HG03342 (cell line): ENCODE measurements around the gene PAXIP1.
"Not testable (repeated sequence)": the region's sequence is repeated elsewhere in the genome, so short reads cannot be mapped to it uniquely, and the experiment has no call there.

Source experiments
- ATAC-seq: cut with Tn5 transposase; IDR thresholded peaks from one replicate; pipeline ENCODE4 v1.9.1; 2021; ENCODE audit warnings: mild to moderate bottlenecking, moderate library complexity; ENCODE audit not compliant: unreplicated experiment

The PAXIP1 gene

GRCh38 chr7:154950960-154951359 lies 52.0 kb downstream of the PAXIP1 start:
- no peak for ATAC-seq

- no peak for ATAC-seq
Observed at GRCh38 chr7:154947604-154948003, 55.3 kb downstream of the PAXIP1 start.

- no peak for ATAC-seq
Observed at GRCh38 chr7:154946166-154946565, 56.8 kb downstream of the PAXIP1 start.

- no peak for ATAC-seq
Observed at GRCh38 chr7:154943906-154944305, 59.0 kb downstream of the PAXIP1 start.

- ATAC-seq, result no peak
Observed at GRCh38 chr7:154942691-154943090, 60.2 kb downstream of the PAXIP1 start.

GRCh38 chr7:154937837-154938236 lies 65.1 kb downstream of the PAXIP1 start:
- ATAC-seq, result no peak

GRCh38 chr7:154934353-154934952 lies 68.5 kb downstream of the PAXIP1 start:
- ATAC-seq, result not testable (repeated sequence)

- ATAC-seq, result no peak
Observed at GRCh38 chr7:154931906-154932305, 71.0 kb downstream of the PAXIP1 start.

GRCh38 chr7:154929006-154929726 lies 73.8 kb downstream of the PAXIP1 start:
- peak; percentile 2 for ATAC-seq

- peak; percentile 81 for ATAC-seq
Observed at GRCh38 chr7:154928136-154929005, 74.6 kb downstream of the PAXIP1 start.

- peak; percentile 54 for ATAC-seq
Observed at GRCh38 chr7:154927624-154928125, 75.2 kb downstream of the PAXIP1 start.

GRCh38 chr7:154922472-154922871 lies 80.5 kb downstream of the PAXIP1 start:
- ATAC-seq, result not testable (repeated sequence)

- no peak for ATAC-seq
Observed at GRCh38 chr7:154919344-154920225, 83.3 kb downstream of the PAXIP1 start.

GRCh38 chr7:154918741-154919140 lies 84.2 kb downstream of the PAXIP1 start:
- no peak for ATAC-seq

GRCh38 chr7:154918266-154918665 lies 84.7 kb downstream of the PAXIP1 start:
- no peak for ATAC-seq

- ATAC-seq, result no peak
Observed at GRCh38 chr7:154917808-154918160, 85.1 kb downstream of the PAXIP1 start.

GRCh38 chr7:154916856-154917807 lies 85.8 kb downstream of the PAXIP1 start:
- no peak for ATAC-seq

GRCh38 chr7:154916381-154916780 lies 86.5 kb downstream of the PAXIP1 start:
- ATAC-seq, result no peak

GRCh38 chr7:154915600-154915999 lies 87.3 kb downstream of the PAXIP1 start:
- ATAC-seq, result no peak
